Right lobe of liver (tissue), 4 donors: ENCODE measurements around the gene XPOT.
"Not testable (repeated sequence)": the region's sequence is repeated elsewhere in the genome, so short reads cannot be mapped to it uniquely, and the experiment has no call there.

Experiments
- CTCF ChIP-seq, 4 donors: fragments of 200-600 bp in 3 of 4; fragments of 450-650 bp in 1 of 4; IDR thresholded peaks; one replicate each; pipeline versions ENCODE4 v1.5.1 to v1.8.0; 2016 to 2022; ENCODE audit warnings: antibody characterized with exemption in 4 of 4, mild to moderate bottlenecking in 2 of 4
- POLR2A ChIP-seq: fragments of 450-650 bp; IDR thresholded peaks from one replicate; pipeline ENCODE4 v1.6.1; 2017; ENCODE audit warnings: antibody characterized with exemption, mild to moderate bottlenecking
- donor health status: DM: no; HTN: no; CAD: no.
- donor health status: DM: no; HTN: no; CAD: no.
- donor health status: DM: no; HTN: yes; CAD: no.

- not testable (repeated sequence) for TF ChIP-seq CTCF (IDR thresholded peaks at IDR 0.05); POLR2A
Measured at GRCh38 chr12:64361173-64361572, 43.0 kb upstream of the XPOT start.
